Measurements from ENCODE around the gene CUBN. TPM values are rescaled to one million over a fixed set of nuclear protein-coding genes. Genes with fewer than 3 reads are reported as not detected.

Gene CUBN
- total RNA-seq, 1 experiment from 2014 or later, result 4.6 TPM

DNA sequence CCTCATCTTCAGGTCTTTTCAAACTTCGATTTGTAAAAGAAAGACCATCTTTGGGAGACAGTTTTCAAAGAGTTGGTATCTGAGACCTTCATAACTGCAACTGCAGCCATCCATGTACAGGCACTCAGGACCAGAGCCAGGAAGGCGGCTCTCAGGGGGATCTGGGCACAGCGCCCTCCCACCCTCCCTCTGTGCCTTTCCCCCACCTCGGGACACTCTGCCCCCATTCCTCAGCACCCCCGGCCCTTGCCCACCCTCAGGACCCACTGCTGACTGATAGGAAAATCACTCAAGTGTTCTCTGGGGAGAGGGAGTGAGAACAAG is 143.6 kb downstream of the CUBN start:
- Histone ChIP-seq H3K36me3 (ENCODE audit: control insufficient read depth, insufficient read depth, low read length) (no peaks in the 10 kb centered on the region), H3K27me3 (replicated peaks; ENCODE audit: control insufficient read depth, insufficient read depth, low read length) (no peaks in the 10 kb centered on the region), H3K4me3 (ENCODE audit: low read depth, low read length) (no peak overlapping the region), H3K4me1 (no peaks in the 10 kb centered on the region), H3K9me3 (no peaks in the 10 kb centered on the region)
- Mint-ChIP-seq H3K9me3 (ENCODE audit: unreplicated experiment) (no peaks in the 10 kb centered on the region), H3K27me3 (ENCODE audit: insufficient read depth, unreplicated experiment) (no peaks in the 10 kb centered on the region), H3K4me3 (ENCODE audit: unreplicated experiment) (no peak overlapping the region), H3K27ac (ENCODE audit: unreplicated experiment) (no peak overlapping the region), H3K4me1 (ENCODE audit: low read depth, unreplicated experiment) (no peaks in the 10 kb centered on the region), H3K36me3 (ENCODE audit: insufficient read depth, unreplicated experiment) (no peaks in the 10 kb centered on the region)
- no TSS peak for BruUV-seq (replicated peaks)
- DNase-seq, result no peak
- ChIA-PET POLR2A (no interaction called here), CTCF (no interaction called here)
- intact Hi-C loops (cut with micrococcal nuclease; ENCODE audit: unreplicated experiment), result no loop called here
- TF ChIP-seq, protein P1, sequence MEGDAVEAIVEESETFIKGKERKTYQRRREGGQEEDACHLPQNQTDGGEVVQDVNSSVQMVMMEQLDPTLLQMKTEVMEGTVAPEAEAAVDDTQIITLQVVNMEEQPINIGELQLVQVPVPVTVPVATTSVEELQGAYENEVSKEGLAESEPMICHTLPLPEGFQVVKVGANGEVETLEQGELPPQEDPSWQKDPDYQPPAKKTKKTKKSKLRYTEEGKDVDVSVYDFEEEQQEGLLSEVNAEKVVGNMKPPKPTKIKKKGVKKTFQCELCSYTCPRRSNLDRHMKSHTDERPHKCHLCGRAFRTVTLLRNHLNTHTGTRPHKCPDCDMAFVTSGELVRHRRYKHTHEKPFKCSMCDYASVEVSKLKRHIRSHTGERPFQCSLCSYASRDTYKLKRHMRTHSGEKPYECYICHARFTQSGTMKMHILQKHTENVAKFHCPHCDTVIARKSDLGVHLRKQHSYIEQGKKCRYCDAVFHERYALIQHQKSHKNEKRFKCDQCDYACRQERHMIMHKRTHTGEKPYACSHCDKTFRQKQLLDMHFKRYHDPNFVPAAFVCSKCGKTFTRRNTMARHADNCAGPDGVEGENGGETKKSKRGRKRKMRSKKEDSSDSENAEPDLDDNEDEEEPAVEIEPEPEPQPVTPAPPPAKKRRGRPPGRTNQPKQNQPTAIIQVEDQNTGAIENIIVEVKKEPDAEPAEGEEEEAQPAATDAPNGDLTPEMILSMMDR (IDR thresholded peaks at IDR 0.05; ENCODE audit: insufficient read depth in 1 of 2, low read depth in 1 of 2, low read length in 1 of 2, severe bottlenecking in 1 of 2, unreplicated experiment in 1 of 2), result no peak

DNA sequence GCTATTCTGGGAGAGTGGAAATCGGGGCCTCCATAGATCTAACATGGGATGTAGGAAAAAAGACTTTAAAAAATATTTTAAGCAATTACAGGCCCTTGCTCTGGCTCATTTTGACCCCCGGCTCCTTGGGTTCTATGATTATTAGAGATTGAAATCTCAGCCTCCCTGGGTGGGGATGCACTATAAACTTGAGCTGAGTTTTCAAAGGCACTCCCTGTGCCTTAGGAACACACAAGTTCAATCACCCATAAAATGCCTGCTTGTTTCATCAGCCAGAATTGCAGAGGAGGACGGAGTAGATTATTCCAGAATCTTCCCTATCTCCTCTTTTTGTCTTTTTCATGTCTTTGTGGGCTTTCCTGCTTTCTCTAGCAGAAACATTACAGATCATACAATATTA is 145.4 kb downstream of the CUBN start:
- CTCF ChIA-PET, result no interaction called here
- BruUV-seq (replicated peaks), result no TSS peak
- Mint-ChIP-seq H3K4me1 (ENCODE audit: low read depth, unreplicated experiment) (no peaks in the 10 kb centered on the region), H3K27me3 (ENCODE audit: insufficient read depth, unreplicated experiment) (no peaks in the 10 kb centered on the region), H3K36me3 (ENCODE audit: insufficient read depth, unreplicated experiment) (no peaks in the 10 kb centered on the region), H3K4me3 (ENCODE audit: unreplicated experiment) (no peak overlapping the region), H3K9me3 (ENCODE audit: unreplicated experiment) (no peaks in the 10 kb centered on the region), H3K27ac (ENCODE audit: unreplicated experiment) (no peak overlapping the region)
- intact Hi-C loops (cut with micrococcal nuclease; ENCODE audit: unreplicated experiment), result no loop called here
- TF ChIP-seq, protein P1 (IDR thresholded peaks at IDR 0.05; ENCODE audit: insufficient read depth in 1 of 2, low read depth in 1 of 2, low read length in 1 of 2, severe bottlenecking in 1 of 2, unreplicated experiment in 1 of 2), result no peak
- no peaks in the 10 kb centered on the region for H3K36me3 ChIP-seq (ENCODE audit: control insufficient read depth, insufficient read depth, low read length)
- DNase-seq, result no peak
- H3K27me3 ChIP-seq (replicated peaks; ENCODE audit: control insufficient read depth, insufficient read depth, low read length), result no peaks in the 10 kb centered on the region
- POLR2A ChIA-PET, result no interaction called here
- no peak overlapping the region for H3K4me3 ChIP-seq (ENCODE audit: low read depth, low read length)
- H3K4me1 ChIP-seq, result no peaks in the 10 kb centered on the region
- H3K9me3 ChIP-seq, result no peaks in the 10 kb centered on the region

DNA sequence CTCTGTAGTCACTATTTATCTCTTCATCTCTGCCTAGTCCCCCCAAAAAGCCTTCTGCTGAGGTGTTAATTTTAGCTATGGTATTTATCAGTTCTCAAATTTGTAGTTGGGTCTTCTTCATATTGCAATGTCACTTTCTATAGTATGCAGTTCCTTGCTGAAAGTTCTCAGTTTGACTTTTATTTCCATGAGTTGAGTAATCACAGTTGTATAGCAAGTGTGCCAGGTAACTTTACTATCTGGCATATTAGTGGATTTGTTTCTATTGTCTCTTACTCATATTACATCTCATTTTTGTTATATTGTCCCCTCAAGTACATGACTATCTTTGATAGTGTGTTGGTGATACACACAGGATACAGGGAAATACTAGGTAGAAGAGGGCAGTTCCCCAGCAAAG is 152.8 kb downstream of the CUBN start:
- Histone ChIP-seq H3K4me3 (ENCODE audit: low read depth, low read length) (no peak overlapping the region), H3K4me1 (no peaks in the 10 kb centered on the region), H3K9me3 (0 out of 2 replicates have a peak, but pooled peaks cover 3% of the 10 kb centered on the region), H3K27me3 (replicated peaks; ENCODE audit: control insufficient read depth, insufficient read depth, low read length) (no peaks in the 10 kb centered on the region), H3K36me3 (ENCODE audit: control insufficient read depth, insufficient read depth, low read length) (no peaks in the 10 kb centered on the region)
- TF ChIP-seq, protein P1 (IDR thresholded peaks at IDR 0.05; ENCODE audit: insufficient read depth in 1 of 2, low read depth in 1 of 2, low read length in 1 of 2, severe bottlenecking in 1 of 2, unreplicated experiment in 1 of 2), result no peak
- BruUV-seq (replicated peaks), result no TSS peak
- DNase-seq, result no peak
- Mint-ChIP-seq H3K4me1 (ENCODE audit: low read depth, unreplicated experiment) (no peaks in the 10 kb centered on the region), H3K4me3 (ENCODE audit: unreplicated experiment) (no peak overlapping the region), H3K36me3 (ENCODE audit: insufficient read depth, unreplicated experiment) (no peaks in the 10 kb centered on the region), H3K27me3 (ENCODE audit: insufficient read depth, unreplicated experiment) (no peaks in the 10 kb centered on the region), H3K9me3 (ENCODE audit: unreplicated experiment) (no peaks in the 10 kb centered on the region), H3K27ac (ENCODE audit: unreplicated experiment) (no peak overlapping the region)
- intact Hi-C loops (cut with micrococcal nuclease; ENCODE audit: unreplicated experiment), result no loop called here
- ChIA-PET CTCF (no interaction called here), POLR2A (no interaction called here)

All from Caco-2 (cell line).